DOHH2 (cell line): ENCODE data around the gene CPD.

Source experiments
- H3F3A ChIP-seq: fragments of 200-600 bp; sonication (generic), shearing (Covaris generic); 2 replicates; pipeline ENCODE4 v1.6.0; 2016; ENCODE audit warnings: antibody characterized with exemption, mild to moderate bottlenecking; ENCODE audit not compliant: control insufficient read depth, insufficient read depth
- H3K27ac ChIP-seq: fragments of 200-600 bp; sonication (generic); 2 replicates; pipeline ENCODE4 v1.5.1; 2014; ENCODE audit warnings: low read depth, mild to moderate bottlenecking, low read length, moderate library complexity
- H3K27me3 ChIP-seq: fragments of 200-600 bp; sonication (generic); 2 replicates; pipeline ENCODE4 v1.6.1; 2014; ENCODE audit warnings: mild to moderate bottlenecking, low read length, mixed read lengths; ENCODE audit not compliant: control insufficient read depth
- H3K36me3 ChIP-seq: fragments of 200-600 bp; sonication (generic); 2 replicates; pipeline ENCODE4 v1.6.1; 2014; ENCODE audit warnings: mild to moderate bottlenecking, low read length, moderate library complexity, mixed read lengths; ENCODE audit not compliant: control insufficient read depth
- H3K4me1 ChIP-seq: fragments of 200-600 bp; sonication (generic); 2 replicates; pipeline ENCODE4 v1.6.1; 2014; ENCODE audit warnings: mild to moderate bottlenecking, low read length, mixed read lengths; ENCODE audit not compliant: control insufficient read depth
- H3K4me2 ChIP-seq: fragments of 200-600 bp; sonication (generic); 2 replicates; pipeline ENCODE4 v1.6.0; 2014; ENCODE audit warnings: mild to moderate bottlenecking, low read length, moderate library complexity
- H3K4me3 ChIP-seq: fragments of 200-600 bp; sonication (generic); 2 replicates; pipeline ENCODE4 v1.5.1; 2014; ENCODE audit warnings: mild to moderate bottlenecking, low read length, mixed read lengths
- H3K79me2 ChIP-seq: fragments of 200-600 bp; sonication (generic); 2 replicates; pipeline ENCODE4 v1.6.1; 2014; ENCODE audit warnings: mild to moderate bottlenecking, low read length, mixed read lengths; ENCODE audit not compliant: control insufficient read depth
- H3K9me2 ChIP-seq: fragments of 200-600 bp; sonication (generic); replicated peaks from 2 replicates; pipeline ENCODE4 v1.6.1; 2014; ENCODE audit warnings: mild to moderate bottlenecking, low read length, mixed read lengths; ENCODE audit not compliant: control insufficient read depth
- H3K9me3 ChIP-seq: fragments of 200-600 bp; sonication (generic); 2 replicates; pipeline ENCODE4 v1.6.1; 2014; ENCODE audit warnings: antibody characterized with exemption, low read length, mixed read lengths; ENCODE audit not compliant: control insufficient read depth, insufficient read depth
- H4K20me1 ChIP-seq: fragments of 200-600 bp; sonication (generic); 2 replicates; pipeline ENCODE4 v1.6.0; 2014; ENCODE audit warnings: low read depth, mild to moderate bottlenecking, antibody characterized with exemption, low read length, moderate library complexity; ENCODE audit not compliant: control insufficient read depth, insufficient read depth
- EZH2phosphoT487 ChIP-seq: fragments of 200-600 bp; sonication (generic); IDR thresholded peaks from 2 replicates; pipeline ENCODE4 v1.6.1; 2017; ENCODE audit warnings: borderline replicate concordance, mild to moderate bottlenecking, antibody characterized with exemption, low read length, moderate library complexity, mixed read lengths
- TF ChIP-seq, protein P1 (sequence below): fragments of 200-600 bp; sonication (generic); IDR thresholded peaks from one replicate; pipeline ENCODE4 v1.5.1; 2014; ENCODE audit warnings: antibody characterized with exemption, mild to moderate bottlenecking, low read depth, low read length; ENCODE audit not compliant: poor library complexity, severe bottlenecking

Gene CPD

DNA sequence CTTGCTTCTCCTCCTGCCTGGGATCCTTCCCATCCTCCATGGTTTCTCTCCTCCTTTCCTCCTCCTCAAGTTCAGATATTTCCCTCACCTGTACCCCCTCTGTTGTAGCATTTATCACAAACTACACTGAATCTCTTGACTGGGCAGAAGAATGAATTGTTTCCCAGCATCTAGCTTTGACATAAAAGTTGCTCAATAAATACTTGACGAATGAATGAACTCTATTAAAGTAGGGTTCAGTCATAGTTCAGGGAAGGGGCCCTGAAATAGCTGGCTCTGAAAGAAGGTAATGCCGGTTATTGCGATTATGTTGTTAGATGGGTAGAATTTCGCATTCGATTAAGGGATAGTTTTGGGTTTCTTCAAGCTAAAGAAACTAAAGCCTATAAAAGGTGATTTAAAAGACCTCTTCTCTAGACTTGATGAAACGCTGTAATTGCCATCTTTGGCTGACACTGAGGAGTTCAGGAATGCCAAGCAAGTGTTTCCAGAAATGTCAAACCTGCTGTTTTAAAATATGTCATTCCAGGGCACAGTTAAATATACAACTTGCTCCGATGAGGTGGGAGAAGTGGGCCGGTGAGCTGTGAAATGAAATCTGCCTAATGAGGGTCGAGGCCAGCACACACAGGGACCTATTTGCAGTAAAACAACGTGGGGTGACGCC lies 1.0 kb upstream of the CPD start:
- Histone ChIP-seq H3K4me1 (peaks cover 29% of the 10 kb centered on the region), H3K9me3 (no peaks in the 10 kb centered on the region), H3K9me2 (no peaks in the 10 kb centered on the region), H4K20me1 (no peaks in the 10 kb centered on the region), H3K4me3 (peak overlapping the region; percentile 83), H3K79me2 (peaks cover 33% of the 10 kb centered on the region), H3K27me3 (peaks cover 6% of the 10 kb centered on the region; the same call in 1 of the 2 replicates), H3K4me2 (peak overlapping the region; percentile 94), H3F3A (no peaks in the 10 kb centered on the region), H3K27ac (no peak overlapping the region), H3K36me3 (0 out of 2 replicates have a peak, but pooled peaks cover 4% of the 10 kb centered on the region)
- TF ChIP-seq EZH2phosphoT487: no peak
- TF ChIP-seq, protein P1, sequence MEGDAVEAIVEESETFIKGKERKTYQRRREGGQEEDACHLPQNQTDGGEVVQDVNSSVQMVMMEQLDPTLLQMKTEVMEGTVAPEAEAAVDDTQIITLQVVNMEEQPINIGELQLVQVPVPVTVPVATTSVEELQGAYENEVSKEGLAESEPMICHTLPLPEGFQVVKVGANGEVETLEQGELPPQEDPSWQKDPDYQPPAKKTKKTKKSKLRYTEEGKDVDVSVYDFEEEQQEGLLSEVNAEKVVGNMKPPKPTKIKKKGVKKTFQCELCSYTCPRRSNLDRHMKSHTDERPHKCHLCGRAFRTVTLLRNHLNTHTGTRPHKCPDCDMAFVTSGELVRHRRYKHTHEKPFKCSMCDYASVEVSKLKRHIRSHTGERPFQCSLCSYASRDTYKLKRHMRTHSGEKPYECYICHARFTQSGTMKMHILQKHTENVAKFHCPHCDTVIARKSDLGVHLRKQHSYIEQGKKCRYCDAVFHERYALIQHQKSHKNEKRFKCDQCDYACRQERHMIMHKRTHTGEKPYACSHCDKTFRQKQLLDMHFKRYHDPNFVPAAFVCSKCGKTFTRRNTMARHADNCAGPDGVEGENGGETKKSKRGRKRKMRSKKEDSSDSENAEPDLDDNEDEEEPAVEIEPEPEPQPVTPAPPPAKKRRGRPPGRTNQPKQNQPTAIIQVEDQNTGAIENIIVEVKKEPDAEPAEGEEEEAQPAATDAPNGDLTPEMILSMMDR: no peak

DNA sequence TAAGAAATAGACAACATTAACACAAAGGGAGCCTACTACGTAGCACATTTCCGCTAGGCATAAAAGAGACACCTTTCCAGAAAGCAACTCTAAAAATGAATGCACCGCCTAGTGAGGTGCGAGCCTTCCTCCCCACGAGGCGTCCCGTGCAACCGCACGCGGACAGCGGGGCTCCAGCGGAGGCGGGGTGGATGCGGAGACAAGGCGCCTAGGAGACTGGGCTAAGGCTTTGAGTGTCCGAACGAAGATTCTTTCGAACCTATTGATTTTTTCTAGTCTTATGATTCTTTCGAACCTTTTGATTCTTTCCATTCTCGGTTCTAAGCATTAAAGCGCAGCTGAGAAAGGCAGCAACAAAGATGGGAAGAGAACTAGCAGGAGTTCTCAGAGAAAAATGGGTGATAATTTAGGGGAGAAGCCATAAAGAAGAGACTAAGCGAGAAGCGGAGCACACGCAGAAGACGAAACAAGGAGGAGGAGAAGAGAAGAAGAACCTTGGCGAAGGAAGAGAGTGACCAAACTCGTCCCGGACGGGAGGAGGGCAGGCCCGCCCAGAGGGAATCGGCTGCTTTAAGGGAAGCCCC lies 394 bp upstream of the CPD start:
- no peaks in the 10 kb centered on the region for H3K9me3 ChIP-seq
- TF ChIP-seq EZH2phosphoT487: no peak
- TF ChIP-seq, protein P1: no peak
- no peaks in the 10 kb centered on the region for H3F3A ChIP-seq
- no peaks in the 10 kb centered on the region for H4K20me1 ChIP-seq
- peak overlapping the region; percentile 83 for H3K4me3 ChIP-seq
- peak overlapping the region; percentile 94 for H3K4me2 ChIP-seq
- 0 out of 2 replicates have a peak, but pooled peaks cover 4% of the 10 kb centered on the region for H3K36me3 ChIP-seq
- H3K9me2 ChIP-seq: no peaks in the 10 kb centered on the region
- H3K27ac ChIP-seq: no peak overlapping the region
- peaks cover 29% of the 10 kb centered on the region for H3K4me1 ChIP-seq
- peaks cover 6% of the 10 kb centered on the region; the same call in 1 of the 2 replicates for H3K27me3 ChIP-seq
- peaks cover 39% of the 10 kb centered on the region for H3K79me2 ChIP-seq

DNA sequence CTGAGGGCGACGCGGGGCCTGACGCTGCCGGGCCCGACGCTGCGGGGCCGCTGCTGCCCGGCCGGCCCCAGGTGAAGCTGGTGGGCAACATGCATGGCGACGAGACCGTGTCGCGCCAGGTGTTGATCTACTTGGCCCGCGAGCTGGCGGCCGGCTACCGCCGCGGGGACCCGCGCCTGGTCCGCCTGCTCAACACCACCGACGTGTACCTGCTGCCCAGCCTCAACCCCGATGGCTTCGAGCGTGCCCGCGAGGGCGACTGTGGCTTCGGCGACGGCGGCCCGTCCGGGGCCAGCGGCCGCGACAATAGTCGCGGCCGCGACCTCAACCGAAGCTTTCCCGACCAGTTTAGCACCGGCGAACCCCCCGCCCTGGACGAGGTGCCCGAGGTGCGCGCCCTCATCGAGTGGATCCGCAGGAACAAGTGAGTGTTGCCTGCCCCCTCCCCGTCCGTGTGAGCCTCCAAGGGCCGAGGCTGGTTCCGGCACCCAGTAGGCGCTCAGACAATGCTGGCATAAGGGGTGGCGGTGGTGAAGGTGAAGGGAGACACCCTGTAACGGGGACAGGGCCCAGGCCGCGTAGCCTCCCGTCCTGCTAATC lies 676 bp downstream of the CPD start:
- Histone ChIP-seq H3K9me2 (no peaks in the 10 kb centered on the region), H3K4me1 (peaks cover 29% of the 10 kb centered on the region), H3K27me3 (peaks cover 6% of the 10 kb centered on the region; the same call in 1 of the 2 replicates), H4K20me1 (no peaks in the 10 kb centered on the region), H3K4me3 (peak overlapping the region; percentile 83), H3K9me3 (no peaks in the 10 kb centered on the region), H3K79me2 (peaks cover 39% of the 10 kb centered on the region), H3F3A (no peaks in the 10 kb centered on the region), H3K4me2 (peak overlapping the region; percentile 94), H3K27ac (no peak overlapping the region), H3K36me3 (0 out of 2 replicates have a peak, but pooled peaks cover 4% of the 10 kb centered on the region)
- TF ChIP-seq EZH2phosphoT487: no peak
- TF ChIP-seq, protein P1: no peak
